Pancreas (tissue), 10 donors: ENCODE measurements around the gene RASL10A. TPM values are rescaled to one million over a fixed set of nuclear protein-coding genes. Genes with fewer than 3 reads are reported as not detected.
A peak's percentile ranks its signal among the peaks of the same experiment; 100 is the strongest.

Experiments
- ATAC-seq, 4 donors: fragments of 200-7000 bp; cut with Tn5 transposase; one replicate each; pipeline versions ENCODE4 v1.8.0 to v1.9.1; 2020; ENCODE audit warnings: mild to moderate bottlenecking in 4 of 4, moderate library complexity in 4 of 4
- DNase-seq, 6 donors: peaks; one replicate each; pipeline ENCODE4 v3.0.0-alpha.2; 2020
- FAIRE-seq: peaks from 2 replicates; lab custom pipeline; 2012; peaks lifted over from hg19 to GRCh38; lab: Jason Lieb, UNC
- H3K27ac ChIP-seq, 4 donors: fragments of 200-600 bp; sonication (generic); 1 replicate in 3 of 4; 2 replicates in 1 of 4; pipeline versions ENCODE4 v1.5.0 to v1.8.0; 2020
- H3K27me3 ChIP-seq, 4 donors: fragments of 200-600 bp; one replicate each; pipeline ENCODE4 v1.8.0; 2021
- H3K36me3 ChIP-seq, 3 donors: fragments of 200-600 bp; sonication (generic) in 1 of 3; one replicate each; pipeline versions ENCODE4 v1.5.0 to v1.8.0; 2020 to 2021
- H3K4me1 ChIP-seq, 3 donors: fragments of 200-600 bp; one replicate each; pipeline ENCODE4 v1.8.0; 2021
- H3K4me3 ChIP-seq, 4 donors: fragments of 200-600 bp; sonication (generic) in 2 of 4; one replicate each; pipeline versions ENCODE4 v1.5.0 to v1.8.0; 2020 to 2021
- H3K9me3 ChIP-seq, 4 donors: fragments of 200-600 bp; one replicate each; pipeline ENCODE4 v1.8.0; 2021
- WGBS, 2 donors: extraction: QIAGEN DNeasy Blood & Tissue Kit; methylation state at CpG; one replicate each; pipeline ENCODE4 v1.1.7; 2013; 5-methylcytosine and 5-hydroxymethylcytosine counted together
- intact Hi-C, 3 donors: fragments of 100-400 bp; cut with DNase I; formaldehyde crosslinking; loops; one replicate each; pipeline versions ENCODE4 v1.11.1 to v1.14.2; 2022
- polyA plus RNA-seq, 2 donors: library from polyadenylated mRNA; stranded (reverse); fragments of 200-250 nt; gene quantifications; one replicate each; pipeline ENCODE4 v1.2.3, GENCODE V29; 2013
- total RNA-seq, 6 donors: library from RNA; stranded (reverse); fragmentation: NEBNext Ultra II Directional in 4 of 6; extraction: Animal tissue kit (Norgen Biotek cat#: 25700) in 4 of 6; gene quantifications; one replicate each; pipeline versions ENCODE4 v1.2.1 to v1.2.4, GENCODE V29; 2021 to 2023
- TF ChIP-seq, protein P1 (sequence below), 4 donors: fragments of 200-600 bp; sonication (generic) in 3 of 4; IDR thresholded peaks; one replicate each; pipeline versions ENCODE4 v1.5.0 to v1.8.0; 2021; ENCODE audit warnings: antibody characterized with exemption in 4 of 4
- donor health status: healthy with polysubstance abuse.
- donor health status: DM: no; HTN: no; CAD: no; lungs with moderate emphysema.
- donor health status: DM: no; HTN: no; CAD: no.
- donor health status: control.
- donor health status: control.
- donor health status: Bipolar disorder and iron deficiency.
- donor health status: DM: yes; HTN: yes; CAD: no.
- donor health status: DM: no; HTN: no; CAD: no.
- donor health status: DM: no; HTN: no; CAD: no.
- donor health status: DM: yes; HTN: yes; CAD: no.

RASL10A gene
- total and polyA plus RNA-seq, 8 donors: 0.24 to 4.4 (median 0.57) TPM

GRCh38 chr22:29336751-29337490 lies 21.4 kb upstream of the RASL10A start:
- Histone ChIP-seq H3K4me3 (no peak overlapping the region), H3K4me1 (peaks cover 4 to 8% (median 8%) of the 10 kb centered on the region in 3 donors), H3K27me3 (no peaks in the 10 kb centered on the region), H3K9me3 (no peaks in the 10 kb centered on the region), H3K36me3 (peaks cover 8 to 42% (median 9%) of the 10 kb centered on the region in 3 donors), H3K27ac (no peak overlapping the region)
- intact Hi-C loops: no loop called here
- ATAC-seq (peak in 2 of 4 donors; percentile 11 to 16), FAIRE-seq (no peak), DNase-seq (no peak)
- whole genome bisulfite sequencing, 2 donors: 84 to 87% methylated on average over 14 of the region's 14 CpGs
- TF ChIP-seq, protein P1, sequence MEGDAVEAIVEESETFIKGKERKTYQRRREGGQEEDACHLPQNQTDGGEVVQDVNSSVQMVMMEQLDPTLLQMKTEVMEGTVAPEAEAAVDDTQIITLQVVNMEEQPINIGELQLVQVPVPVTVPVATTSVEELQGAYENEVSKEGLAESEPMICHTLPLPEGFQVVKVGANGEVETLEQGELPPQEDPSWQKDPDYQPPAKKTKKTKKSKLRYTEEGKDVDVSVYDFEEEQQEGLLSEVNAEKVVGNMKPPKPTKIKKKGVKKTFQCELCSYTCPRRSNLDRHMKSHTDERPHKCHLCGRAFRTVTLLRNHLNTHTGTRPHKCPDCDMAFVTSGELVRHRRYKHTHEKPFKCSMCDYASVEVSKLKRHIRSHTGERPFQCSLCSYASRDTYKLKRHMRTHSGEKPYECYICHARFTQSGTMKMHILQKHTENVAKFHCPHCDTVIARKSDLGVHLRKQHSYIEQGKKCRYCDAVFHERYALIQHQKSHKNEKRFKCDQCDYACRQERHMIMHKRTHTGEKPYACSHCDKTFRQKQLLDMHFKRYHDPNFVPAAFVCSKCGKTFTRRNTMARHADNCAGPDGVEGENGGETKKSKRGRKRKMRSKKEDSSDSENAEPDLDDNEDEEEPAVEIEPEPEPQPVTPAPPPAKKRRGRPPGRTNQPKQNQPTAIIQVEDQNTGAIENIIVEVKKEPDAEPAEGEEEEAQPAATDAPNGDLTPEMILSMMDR (IDR thresholded peaks at IDR 0.05): no peak

DNA sequence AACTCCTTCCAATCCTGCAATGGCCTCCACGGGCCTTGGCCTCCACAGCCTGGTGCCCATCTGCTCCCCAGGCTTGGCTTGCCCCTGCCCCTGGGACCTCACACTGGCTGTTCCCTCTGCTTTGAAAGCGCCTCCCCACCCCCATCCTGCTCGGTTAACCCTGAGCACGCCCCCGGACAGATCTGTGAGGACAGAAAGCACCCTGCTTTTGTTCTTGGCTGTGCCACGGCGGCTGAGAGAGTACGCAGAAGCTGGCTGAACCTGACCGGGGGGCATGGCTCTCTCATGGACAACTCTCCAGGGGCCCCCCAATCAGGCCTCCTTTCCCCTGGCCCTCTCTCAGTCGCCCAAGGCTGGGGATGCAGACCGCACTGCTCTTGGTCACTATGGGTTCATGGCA lies 20.2 kb upstream of the RASL10A start:
- DNase-seq (no peak), FAIRE-seq (no peak), ATAC-seq (no peak)
- Histone ChIP-seq H3K4me1 (no peaks in the 10 kb centered on the region), H3K9me3 (no peaks in the 10 kb centered on the region), H3K36me3 (peaks cover 8 to 41% (median 8%) of the 10 kb centered on the region in 3 donors), H3K27me3 (no peaks in the 10 kb centered on the region), H3K27ac (no peak overlapping the region), H3K4me3 (no peak overlapping the region)
- intact Hi-C loops: no loop called here
- TF ChIP-seq, protein P1 (IDR thresholded peaks at IDR 0.05): no peak
- 91 to 98% methylated on average over 11 of the region's 11 CpGs for whole genome bisulfite sequencing, 2 donors

DNA sequence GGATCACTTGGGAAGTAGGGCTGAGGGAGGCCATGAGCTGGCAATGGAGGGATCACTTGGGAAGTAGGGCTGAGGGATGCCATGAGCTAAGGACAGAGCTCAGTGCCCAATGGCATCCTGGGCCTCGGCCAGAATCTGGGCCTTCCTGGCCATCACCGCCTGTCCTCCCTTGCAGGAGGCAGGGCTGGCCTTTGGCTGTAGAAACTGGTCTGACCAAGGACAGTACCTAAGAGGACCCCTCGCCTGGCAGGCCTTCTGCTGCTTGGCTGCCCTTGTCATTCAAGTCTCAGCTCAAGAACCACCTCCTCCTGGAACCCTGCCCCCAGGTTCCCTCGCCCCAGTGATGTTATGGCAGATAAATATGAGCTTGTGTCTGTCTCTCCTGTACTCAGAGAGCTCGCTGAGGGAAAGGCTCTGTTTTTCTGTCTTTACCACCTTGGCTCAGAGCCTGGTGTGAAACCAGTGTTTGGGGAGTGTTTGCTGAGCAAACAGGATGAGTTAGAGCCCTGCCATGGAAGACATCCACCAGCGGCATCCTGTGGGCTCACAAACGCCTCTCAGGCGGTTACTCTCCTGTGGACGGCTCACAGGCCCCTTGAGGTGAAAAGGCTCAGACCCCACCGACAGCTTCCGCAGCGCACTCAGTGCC lies 19.3 kb upstream of the RASL10A start:
- DNase-seq (no peak), FAIRE-seq (no peak), ATAC-seq (peak in 2 of 4 donors; percentile 4 to 9)
- no peaks in the 10 kb centered on the region for H3K9me3 ChIP-seq
- intact Hi-C loops: no loop called here
- WGBS, 2 donors: 89 to 92% methylated on average over 12 of the region's 12 CpGs
- TF ChIP-seq, protein P1 (IDR thresholded peaks at IDR 0.05): no peak
- H3K4me1 ChIP-seq: no peaks in the 10 kb centered on the region
- no peaks in the 10 kb centered on the region for H3K27me3 ChIP-seq
- peaks cover 0 to 41% (median 8%) of the 10 kb centered on the region in 3 donors for H3K36me3 ChIP-seq
- H3K4me3 ChIP-seq: no peak overlapping the region
- H3K27ac ChIP-seq: no peak overlapping the region

DNA sequence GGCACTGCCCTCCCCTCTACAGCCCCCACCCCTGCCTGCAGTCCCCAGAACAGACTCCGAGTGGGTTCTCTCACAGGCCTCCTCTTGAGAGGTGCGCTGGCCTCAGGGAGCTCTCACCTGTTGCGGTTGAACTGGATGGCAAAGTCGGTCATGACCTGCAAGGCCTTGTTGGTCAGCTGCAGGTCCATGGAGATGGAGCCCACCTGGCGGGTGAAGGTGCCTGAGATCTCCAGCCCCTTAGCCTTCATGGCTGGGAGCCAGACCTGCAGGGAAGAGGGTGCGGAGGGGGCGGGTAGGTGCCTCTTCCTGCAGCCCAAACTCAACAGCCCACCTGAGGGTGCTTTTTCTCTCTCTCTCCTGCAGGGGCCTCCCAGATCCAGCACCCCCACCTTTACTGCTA lies 18.7 kb upstream of the RASL10A start:
- H3K36me3 ChIP-seq: peaks cover 0 to 43% (median 8%) of the 10 kb centered on the region in 3 donors
- no peak overlapping the region for H3K4me3 ChIP-seq
- TF ChIP-seq, protein P1 (IDR thresholded peaks at IDR 0.05): no peak
- H3K27me3 ChIP-seq: no peaks in the 10 kb centered on the region
- intact Hi-C loops: no loop called here
- FAIRE-seq: no peak
- no peak for ATAC-seq
- no peaks in the 10 kb centered on the region for H3K9me3 ChIP-seq
- no peak for DNase-seq
- 92 to 94% methylated on average over 7 of the region's 7 CpGs for WGBS, 2 donors
- H3K27ac ChIP-seq: no peak overlapping the region
- H3K4me1 ChIP-seq: no peaks in the 10 kb centered on the region
